HG03521 (cell line): ENCODE measurements around the gene TBCEL.
"Not testable (repeated sequence)": the region's sequence is repeated elsewhere in the genome, so short reads cannot be mapped to it uniquely, and the experiment has no call there.

Source experiments
- ATAC-seq: cut with Tn5 transposase; IDR thresholded peaks from one replicate; pipeline ENCODE4 v1.9.1; 2021; ENCODE audit warnings: mild to moderate bottlenecking, moderate library complexity; ENCODE audit not compliant: unreplicated experiment

TBCEL gene

DNA sequence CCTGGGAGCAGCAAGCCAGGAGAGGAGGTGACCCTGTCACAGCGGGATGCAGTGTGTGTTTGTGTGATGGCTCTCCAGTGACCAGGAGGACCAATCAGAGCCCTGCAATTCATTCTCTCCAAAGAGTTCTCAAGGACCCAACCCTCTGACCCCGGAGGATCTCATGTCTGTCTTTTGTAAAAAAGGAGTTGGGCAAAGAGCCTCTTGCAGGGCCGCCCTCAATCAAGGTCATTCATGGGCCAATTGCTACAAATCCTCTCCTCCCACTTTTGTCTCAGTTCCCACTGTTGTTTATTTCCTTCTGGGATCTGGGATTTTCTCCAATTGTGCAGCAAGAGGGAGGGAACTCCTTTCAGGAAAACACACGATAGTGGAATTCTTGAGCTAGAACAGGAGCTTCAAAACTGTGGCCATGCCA, 81.2 kb downstream of the TBCEL start:
- ATAC-seq = no peak

DNA sequence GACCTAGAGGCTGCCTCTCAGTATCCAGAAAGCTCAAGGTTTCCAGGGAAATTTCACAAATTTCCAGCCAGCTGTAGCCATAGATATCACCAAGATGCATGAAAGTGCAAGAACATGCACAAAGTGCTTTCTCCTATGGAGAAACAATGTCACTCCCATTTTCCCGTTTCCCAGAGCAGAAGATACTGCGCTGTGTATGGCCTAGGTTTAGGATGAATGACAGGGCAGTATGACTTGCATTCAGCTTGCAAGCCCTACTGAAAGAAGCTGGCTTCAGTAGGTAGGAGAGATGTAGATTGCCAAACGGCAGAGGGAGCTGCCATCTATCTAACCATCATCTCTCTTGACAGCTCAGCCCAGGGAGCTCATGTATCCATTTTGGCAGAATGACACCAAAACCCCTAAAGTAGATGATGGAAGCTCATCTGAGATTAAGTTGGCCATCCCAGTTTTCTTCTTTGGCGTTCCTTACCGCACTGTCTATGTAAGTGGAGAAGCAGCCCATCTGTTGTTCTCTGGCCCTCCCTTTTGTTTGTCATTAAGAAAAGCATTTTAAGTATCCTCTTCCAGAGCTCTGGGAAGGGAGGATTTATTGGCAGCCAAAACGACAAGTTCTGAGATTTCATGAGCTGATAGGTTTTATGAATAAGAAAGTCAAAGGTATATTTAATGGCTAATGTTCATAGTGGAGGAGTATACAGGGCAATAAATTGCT, 81.7 kb downstream of the TBCEL start:
- no peak for ATAC-seq

DNA sequence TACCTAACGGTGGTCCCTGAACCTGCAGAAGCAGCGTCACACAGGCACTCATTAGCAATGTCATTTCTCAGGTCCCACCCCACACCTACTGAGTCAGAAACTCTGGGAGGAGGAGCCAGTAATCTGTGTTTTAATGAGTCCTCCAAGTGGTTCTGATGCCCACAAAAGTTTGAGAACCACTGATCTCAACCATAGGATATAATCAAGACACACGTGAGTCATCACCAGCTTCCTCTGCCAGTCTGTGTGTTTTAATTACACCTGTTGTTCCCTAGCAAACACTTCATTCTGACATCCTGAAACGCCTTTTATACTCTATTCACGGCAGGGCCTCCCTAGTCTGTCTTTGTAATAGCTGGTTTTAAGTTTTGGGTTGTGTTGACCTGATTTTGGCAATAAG, 82.9 kb downstream of the TBCEL start:
- ATAC-seq = no peak

DNA sequence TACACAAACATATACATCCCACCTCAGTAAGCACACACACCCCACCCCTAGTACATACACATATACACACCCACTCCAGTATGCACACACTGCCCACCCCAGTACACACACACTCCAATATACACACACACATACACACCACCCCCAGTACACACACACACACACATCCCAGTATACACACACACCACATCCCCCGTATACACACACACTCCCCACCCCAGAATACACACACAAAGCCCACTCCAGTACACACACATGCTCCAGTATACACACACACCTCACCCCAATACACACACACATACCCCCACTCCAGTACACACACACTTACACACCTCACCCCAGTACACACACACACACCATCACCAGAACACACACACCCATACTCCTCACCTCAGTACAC, 84.5 kb downstream of the TBCEL start:
- no peak for ATAC-seq

DNA sequence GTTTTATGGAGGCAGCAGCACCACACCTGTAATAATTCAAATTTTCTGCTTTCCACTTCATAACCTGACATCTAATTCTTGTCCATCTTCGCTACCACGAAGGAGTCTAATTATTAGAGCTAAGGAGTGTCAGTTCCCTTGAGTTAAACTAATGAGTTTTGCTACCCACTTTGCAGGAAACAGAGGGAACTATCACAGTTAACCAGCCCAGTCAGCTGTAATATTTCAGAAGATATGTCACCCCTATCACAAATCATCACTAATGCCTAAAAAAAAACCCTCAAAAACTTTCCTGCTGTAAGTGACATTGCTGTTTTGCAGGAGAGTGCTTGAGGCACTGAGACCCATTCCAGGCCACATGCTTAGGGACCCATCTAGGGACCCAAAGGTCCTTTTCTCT, 85.6 kb downstream of the TBCEL start:
- no peak for ATAC-seq

DNA sequence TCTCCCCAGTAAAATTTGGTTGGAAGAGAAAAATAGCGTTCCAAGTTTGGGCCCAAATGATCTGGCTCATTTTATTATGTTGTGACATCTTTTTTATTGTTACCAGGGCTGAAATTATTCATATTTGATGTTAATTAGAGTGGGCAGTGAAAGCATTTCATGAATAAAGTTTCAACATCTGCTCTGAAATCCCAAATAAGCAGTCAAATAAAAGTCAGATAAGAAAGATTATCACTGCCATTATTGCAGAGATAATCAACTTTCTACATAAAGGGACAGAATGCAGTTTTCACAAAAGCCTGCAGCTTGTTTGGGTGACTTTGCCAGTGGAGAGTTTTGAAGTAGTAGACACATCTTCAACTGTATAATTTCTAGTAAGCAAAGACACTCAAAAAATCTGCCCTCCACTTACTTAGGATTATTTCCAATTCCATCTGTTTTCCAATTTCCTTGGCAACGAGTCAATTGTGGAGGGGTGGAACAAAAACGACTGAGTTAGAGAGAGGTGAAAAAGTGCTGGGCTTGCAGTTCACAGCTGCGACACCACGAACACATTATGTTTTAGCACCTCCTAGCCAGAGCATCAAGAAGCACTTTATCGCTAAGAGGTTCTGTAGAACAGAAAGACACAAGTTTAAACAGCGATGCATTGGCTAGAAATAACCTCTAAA, 86.1 kb downstream of the TBCEL start:
- ATAC-seq = no peak

DNA sequence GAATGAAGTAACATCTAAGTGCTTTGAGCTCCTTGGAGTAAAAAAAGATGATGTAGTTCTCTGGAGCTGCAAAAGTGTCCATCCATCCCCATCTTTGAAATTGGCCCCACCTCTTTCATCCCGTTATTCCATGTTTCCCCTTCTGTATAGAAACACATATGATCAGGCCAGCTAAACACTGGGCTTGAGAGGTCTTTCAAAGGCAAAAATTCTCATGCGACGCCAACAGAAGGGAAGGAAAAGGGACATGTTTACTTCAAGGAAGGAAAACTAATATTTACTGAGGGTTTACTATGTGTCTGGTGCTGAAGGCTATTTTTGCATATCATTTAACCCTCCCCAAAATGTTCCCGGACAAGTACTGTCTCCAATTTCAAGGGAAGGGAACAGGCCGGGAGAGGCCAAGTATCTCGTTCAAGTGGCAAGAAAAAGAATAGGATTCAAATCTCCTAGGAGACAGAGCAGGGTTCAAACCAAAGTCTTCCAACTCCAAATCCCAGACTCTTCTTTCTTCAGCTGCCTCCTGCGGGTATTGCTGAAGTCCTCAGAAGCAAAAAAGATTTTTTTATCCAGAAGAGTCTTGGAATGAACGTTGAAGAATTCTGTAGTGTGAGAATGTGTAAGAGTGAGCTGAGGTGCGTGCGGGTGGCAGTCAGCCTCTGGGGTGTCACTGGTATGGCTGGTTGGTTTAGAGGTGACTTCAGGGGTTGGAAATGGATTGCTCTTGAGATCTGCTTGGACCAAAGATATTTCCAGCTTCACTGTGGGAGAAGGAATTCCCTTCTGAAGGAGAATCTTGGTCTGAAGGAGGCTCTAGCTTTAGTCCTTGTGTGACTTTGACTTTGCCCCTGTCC, 87.2 kb downstream of the TBCEL start:
- ATAC-seq = no peak

DNA sequence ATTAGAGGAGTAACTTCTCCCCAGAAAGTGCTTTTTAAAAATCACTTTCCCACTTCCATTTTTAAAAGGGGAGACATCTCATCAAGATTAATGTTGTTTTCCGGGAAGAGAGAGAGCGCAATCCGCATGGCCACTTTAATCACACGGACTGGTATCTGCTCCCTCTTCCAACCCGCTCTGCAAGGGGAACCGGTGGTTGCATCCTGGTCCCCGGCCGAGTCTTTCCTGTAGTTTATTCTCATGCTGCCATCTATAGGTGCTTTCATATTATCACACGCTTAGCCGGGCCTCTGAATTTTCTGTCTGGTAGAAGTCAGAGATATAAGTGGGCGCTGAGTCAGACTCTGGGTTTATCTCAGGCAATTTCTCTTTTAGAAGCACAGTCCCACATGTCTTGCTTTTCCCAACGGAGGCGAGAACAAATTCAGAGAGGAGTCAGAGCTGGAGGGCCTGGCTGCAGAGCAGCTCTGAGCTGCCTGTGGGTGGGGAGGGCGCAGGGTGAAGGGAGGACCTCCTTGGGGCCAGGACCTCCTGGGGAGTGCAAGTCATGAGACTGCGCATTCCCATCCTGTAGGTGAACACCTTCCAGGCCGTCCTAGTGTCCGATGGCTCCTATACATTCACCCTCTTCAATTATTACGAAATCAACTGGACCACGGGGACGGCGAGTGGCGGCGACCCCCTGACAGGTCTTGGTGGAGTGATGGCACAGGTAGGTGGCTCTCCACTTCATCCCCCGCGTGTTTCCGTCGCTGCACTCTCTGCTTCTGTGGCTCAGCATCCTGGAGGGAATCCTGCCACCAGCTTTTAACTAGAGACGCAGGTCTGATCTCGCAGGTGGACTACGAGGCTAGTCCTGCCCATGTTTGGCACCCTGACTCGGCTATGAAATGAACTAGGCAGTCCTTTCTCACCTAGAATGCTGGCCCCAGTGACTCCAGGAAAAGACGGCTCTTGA, 88.9 kb downstream of the TBCEL start:
- no peak for ATAC-seq

DNA sequence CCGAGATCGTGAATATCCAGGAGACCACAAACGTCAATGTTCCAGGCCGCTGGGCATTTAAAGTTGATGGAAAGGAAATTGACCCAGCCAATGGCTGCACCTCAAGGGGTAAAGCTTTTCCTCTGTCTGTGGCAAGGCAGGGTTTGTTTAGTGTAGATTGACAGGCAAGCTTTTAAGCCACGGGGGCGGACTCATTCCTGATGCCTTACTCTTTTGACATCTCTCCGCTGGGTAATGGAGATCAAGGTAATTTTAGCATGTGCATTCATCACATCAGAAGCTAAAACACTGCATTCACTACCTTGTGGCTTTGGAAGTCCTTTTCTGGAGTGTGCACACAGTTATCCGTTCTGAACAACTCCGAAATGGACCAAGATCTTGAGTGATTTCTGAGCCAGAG, 89.7 kb downstream of the TBCEL start:
- ATAC-seq = no peak

DNA sequence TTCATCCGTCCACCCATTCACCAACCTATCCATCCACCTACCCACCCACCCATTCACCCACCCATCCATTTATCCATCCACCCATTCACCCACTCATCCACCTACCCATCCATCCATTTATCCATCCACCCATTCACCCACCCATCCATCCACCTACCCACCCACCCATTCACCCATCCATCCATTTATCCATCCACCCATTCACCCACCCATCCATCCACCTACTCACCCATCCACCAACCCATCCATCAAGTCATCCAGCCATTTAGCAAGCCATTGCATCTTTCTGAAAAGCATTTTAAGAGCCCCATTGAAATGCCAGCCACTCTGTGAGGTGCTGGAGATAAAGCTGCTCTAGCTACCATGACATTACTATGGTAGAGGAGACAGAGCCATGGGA, 91.1 kb downstream of the TBCEL start:
- ATAC-seq = not testable (repeated sequence)

DNA sequence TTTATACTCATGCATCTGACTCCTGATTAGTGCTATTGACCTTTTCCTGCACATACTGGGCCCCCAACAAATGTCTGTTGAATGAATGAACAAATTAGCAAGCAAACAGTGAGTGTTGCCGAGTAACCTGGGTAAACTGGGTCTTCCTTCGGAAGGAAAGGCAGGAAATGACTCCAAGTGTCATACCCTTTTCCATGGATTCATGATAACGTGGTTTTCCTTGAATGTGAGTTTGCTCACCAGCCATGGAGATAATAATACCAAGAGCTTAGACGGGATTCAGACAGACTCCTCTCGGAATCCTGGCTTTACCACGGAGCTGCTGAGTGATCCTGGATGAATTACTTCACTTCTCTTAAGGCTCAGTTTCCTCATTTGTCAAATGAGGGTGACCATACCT, 93.9 kb downstream of the TBCEL start:
- no peak for ATAC-seq

DNA sequence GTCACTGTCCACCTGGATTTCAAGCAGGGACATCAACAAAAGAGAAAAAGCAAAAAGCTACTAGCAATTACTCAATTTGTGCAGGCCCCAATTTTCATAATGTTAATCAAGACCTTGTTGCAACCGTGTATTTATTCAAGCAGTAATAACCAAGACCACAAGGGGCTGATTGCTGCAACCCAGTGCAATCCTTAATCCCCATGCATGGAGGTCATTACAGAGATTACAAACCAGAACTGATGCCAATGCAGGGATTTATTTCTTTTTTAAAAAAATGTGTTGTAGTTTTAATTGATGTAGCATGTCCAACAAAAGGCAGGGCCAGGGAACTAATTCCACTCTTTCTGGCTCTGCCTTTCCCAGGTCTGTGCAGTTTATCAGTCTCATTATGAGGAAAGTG, 95.5 kb downstream of the TBCEL start:
- ATAC-seq = no peak

DNA sequence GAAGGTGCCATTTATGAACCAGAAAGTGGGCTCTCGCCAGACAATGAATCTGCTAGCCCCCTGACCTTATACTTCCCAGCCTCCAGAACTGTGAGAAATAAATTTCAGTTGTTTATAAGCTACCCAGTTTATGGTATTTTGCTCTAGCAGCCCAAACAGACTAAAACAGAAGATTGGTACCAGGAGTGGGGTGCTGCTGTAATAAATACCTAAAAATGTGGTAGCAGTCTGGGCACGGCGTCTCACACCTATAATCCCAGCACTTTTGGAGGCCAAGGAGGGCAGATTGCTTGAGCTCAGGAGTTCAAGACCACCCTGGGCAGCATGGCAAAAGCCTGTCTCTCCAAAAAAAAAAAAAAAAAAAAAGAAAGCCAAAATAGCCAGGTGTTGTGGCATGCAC, 98.4 kb downstream of the TBCEL start:
- no peak for ATAC-seq

DNA sequence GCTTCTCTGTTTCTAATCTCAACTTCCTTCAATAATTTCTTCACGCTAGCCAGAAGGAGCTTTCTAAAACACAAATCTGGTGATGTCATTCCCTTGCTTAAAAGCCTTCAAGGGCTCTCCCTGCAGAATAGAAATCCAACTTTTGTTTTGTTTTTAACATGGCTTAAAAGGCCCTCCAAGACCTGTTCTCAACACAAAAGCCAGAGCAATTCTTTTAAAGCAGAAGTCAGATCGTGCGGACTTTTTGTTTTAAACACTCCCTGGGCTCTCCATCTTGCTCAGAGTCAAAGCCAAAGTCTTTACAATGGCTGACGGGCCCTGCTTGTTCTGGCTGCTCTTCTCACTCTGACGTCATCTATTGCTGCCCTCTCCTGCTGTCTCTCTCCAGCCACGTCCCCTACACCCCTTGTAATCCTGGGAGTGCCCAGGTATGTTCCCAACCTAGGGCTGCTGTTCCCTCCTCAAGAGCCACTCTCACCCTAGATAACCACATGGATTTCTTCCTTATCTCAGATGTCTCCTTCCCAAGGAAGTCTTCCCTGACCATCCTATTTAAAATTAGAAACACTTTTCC, 99.7 kb downstream of the TBCEL start:
- no peak for ATAC-seq

DNA sequence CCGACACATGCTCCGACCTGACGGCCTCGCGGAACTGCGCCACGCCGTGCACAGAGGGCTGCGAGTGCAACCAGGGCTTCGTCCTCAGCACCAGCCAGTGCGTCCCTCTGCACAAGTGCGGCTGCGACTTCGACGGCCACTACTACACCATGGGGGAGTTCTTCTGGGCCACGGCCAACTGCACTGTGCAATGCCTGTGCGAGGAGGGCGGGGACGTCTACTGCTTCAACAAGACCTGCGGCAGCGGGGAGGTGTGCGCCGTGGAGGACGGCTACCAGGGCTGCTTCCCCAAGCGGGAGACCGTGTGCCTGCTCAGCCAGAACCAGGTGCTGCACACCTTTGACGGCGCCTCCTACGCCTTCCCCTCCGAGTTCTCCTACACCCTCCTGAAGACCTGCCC, 103.9 kb downstream of the TBCEL start:
- ATAC-seq = no peak

DNA sequence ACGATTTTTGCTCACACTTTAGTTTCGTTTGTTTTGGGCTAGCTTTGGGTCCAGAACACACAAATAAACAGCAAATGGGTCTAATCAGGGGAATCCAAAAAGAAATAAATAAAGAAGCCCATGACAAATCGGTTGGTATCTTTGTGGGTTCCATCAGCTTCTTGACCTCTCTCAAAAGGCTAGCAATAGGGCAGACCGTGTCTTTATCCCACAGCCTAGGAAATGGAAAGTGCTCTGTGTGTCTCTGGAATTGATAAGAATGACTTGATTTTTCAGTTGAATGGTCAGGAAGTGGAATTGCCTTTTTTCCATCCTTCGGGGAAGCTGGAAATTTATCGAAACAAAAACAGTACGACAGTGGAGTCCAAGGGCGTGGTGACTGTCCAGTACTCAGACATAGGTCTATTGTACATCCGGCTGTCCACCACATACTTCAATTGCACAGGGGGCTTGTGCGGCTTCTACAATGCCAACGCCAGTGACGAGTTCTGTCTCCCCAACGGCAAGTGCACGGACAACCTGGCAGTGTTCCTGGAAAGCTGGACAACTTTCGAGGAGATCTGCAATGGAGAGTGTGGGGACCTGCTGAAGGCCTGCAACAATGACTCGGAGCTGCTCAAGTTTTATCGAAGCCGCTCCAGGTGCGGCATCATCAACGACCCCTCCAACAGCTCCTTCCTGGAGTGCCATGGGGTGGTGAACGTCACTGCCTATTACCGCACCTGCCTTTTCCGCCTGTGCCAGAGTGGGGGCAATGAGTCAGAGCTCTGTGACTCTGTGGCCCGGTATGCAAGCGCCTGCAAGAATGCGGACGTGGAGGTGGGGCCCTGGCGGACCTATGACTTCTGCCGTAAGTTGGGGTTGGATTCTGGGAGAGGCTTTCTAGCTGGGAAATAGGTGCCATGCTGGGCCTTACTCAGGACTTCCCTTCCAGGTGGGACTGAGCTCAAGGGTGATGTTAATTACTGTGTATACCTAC, 105.7 kb downstream of the TBCEL start:
- no peak for ATAC-seq

DNA sequence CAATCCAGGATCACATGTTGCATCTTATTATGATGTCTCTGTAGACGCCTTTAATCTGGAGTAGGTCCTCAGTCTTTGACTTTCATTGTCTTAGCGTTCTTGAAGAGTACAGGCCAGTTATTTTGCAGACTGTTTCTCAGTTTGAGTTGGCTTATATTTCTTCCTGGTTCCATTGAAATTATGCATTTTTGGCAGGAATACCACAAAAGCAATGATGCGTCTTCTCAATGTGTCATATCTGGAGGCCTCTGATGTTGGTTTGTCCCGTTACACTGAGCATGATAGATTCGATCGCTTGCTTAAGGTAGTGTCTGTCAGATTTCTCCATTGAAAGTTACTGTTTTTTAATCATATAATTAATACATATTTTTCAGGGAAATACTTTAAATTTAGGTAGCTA, 107.8 kb downstream of the TBCEL start:
- no peak for ATAC-seq

DNA sequence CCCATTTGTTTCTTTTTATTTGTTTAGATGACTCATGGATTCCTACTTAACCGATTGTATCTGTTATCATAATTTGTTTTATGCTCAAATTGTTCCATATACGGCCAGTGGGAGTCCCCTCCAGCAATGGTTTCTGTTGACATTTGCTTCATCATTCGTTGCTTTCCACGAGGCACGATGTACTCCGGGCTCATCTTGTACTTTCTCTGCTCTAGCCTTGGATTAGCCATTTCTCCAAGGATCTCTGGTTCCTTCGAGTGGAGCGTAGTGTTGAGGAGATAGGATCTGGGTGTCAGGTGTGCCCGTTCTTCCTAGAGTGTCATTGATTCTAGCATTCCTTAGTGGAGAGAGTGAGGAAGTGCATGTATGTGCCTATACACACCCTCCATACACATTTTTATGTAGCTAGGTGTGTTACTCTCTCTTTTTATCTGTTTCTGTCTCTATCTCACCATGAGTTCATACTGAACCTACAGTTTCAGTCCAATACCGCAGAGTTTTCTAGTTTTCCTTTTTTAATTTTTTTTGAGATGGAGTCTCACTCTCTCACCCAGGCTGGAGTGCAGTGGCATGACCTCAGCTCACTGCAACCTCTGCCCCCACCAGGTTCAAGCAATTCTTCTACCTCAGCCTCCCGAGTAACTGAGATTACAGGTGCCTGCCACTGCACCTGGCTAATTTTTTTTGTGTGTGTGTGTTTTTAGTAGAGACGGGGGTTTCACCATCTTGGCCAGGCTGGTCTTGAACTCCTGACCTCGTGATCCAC, 108.5 kb downstream of the TBCEL start:
- no peak for ATAC-seq
